NCI-H2081 treated with DMSO at 0.1 percent for 48 hours (cell line): ENCODE data around the gene TSEN15.

ENCODE experiments used
- DNase-seq: peaks from one replicate; lab custom pipeline; 2025; lab: John Stamatoyannopoulos, UW

The TSEN15 gene

DNA sequence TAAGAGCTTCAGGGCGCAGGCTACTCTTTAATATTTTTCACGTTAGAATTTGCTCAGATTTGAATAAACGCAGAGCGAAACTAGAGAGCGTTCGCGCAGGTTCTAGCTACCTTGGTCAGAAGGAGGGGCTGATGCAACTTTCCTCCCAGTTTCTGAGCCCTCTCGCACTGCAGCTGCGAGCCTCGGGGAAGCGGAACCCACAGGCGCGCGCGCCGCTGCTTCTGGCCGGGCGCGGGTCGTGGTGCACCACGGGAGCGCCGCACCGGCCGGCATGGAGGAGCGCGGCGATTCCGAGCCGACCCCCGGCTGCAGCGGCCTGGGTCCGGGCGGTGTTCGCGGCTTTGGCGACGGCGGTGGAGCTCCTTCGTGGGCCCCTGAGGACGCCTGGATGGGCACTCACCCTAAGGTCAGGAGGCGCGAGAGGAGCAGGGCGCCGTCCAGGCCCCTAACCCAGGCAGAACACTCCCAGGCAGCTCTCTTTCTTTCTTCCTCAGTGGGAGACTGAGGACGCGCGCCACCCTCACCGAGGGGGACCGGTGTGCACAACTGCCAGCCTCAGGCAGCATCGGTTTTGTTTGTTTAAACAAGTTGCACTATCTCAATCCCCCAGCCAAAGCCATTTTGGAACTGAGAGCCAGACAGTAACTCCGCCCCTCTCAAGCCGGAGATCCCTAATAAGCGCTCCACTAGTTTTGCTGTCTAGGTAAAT is at the start of gene TSEN15:
Gene TSEN15 (plus strand): TSS at position 246 of the 709 bp plus-strand sequence. CDS start 26 bp downstream, at position 272.
- DNase-seq: peak; percentile 50

DNA sequence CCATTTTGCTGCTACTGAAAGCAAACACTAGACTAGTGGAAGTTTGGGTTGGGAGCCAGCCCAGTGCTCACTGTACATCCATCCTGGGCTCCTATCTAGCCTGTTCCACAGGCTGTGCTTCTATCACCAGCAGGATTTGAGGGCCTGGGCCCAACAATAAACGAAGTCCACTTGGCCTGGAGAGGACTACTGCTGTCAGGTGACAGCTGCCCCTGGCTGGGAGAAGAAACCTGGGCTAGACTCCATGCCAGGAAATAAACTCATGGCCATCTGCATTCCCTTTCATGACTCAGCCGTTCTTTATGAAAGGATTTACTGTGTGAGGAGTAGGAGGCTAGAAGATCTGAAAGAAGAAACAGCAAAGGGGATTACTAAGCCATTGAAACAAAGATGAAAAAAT is 49.5 kb upstream of the TSEN15 start:
- no peak for DNase-seq

DNA sequence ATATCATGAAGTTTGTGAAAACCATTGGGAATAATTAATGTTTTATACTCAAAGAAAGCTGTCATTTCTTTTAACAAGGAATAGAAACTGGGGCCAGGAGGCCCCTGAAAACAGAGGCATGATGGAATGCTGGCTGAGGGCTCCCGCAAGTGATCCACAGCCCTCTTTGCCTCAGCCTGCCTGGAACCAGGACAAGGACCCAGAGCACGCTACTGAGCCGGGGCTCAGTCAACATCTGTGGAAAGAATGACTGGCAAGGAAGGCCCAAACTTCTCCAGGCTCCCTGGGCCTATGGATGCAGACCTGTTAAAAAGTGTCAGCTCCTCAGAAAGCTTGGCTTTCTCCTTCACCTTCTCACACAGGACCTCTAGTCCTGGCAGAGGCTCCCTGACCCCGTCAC is 46.6 kb upstream of the TSEN15 start:
- DNase-seq: no peak

DNA sequence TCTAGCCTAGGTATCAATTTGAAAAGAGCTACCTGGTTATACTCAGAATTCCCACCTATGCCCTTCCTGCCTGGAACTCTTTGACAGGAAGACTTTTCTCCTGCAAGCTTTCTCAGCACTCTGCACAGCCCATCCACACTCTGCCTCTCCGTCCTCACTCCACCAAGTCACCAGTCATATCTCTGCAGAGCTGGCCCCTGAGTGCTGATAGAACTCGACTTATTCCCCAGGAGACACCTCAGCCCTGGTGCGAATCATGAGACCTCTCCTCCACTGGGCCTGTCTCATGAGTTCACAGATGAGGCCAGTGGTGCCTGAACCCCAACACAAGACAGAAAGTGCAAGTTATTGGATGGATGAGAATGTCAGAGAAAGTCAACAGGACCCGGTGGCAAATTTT is 46.0 kb upstream of the TSEN15 start:
- DNase-seq: no peak

DNA sequence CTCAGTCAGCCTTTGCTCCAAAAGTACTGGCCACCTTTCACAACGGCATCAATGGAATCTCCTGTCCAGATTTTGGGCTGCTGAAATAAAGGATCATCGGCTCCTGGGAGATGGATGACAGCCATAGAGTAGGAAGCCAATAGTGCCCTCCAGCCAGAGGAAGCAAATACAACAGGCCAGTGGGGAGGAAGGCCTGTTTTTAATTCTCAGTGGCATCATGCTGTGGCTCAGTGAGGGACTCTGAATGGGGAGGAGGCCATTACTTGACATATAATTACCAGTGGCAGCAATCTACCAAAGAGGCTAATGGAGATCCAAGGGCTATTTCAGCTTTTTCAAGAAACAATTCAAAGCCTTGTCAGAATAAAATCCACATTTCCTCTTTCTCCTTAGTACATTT is 40.7 kb upstream of the TSEN15 start:
- no peak for DNase-seq

DNA sequence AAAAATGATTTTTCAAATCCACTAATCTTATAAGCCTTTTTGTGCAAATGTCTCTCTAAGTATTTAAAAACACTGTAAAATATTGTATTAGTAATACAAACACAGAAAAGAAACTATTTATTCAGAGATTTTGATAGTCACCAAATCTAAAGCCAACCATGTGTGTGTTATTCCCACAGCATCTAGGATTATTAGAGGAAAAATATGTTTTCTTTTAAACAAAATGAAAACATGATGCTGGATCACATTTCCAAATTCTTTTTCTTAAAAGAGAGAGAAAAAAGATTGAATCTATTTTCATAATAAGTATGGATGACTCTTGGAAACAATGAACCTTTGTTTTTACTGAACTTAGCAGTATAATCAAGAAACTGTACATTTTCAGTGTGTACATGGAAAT is 39.3 kb upstream of the TSEN15 start:
- no peak for DNase-seq

DNA sequence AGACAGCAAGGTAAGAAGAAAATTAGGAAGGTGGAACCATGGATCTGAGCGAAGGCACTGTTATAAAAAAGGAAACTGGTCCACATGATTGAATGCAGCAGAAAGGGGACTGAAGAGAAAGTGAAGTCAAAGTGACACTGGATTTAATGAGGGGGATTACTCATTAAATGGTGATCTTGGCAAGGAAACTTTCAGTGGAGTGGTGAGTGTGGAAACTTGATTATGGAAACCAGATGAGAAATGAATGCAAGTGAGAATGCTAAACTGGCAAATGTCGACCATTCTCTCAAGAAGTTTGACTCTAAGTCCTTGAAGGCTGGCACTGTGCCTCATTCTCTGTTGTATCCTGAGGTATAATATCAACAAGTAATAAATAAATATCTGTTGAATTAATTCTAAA is 37.3 kb upstream of the TSEN15 start:
- no peak for DNase-seq

DNA sequence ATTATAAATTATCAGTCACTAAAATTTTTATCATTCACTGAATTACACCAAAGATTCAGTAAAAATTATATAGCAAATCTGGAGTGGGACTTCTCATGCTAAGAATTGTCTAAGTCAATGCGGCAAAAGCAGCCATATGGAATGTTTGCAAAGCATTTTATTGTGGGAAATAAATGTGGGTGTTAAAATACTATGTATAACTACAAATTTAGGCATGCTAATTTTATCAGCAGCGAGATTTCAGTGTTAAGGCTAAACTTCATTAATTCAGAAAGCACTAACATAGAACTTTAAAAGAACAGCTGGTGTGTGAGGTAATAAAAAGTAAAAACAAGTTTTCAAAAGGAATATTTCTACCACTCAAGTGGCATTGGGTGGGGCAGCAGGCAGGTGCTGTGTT is 35.4 kb upstream of the TSEN15 start:
- DNase-seq: no peak

DNA sequence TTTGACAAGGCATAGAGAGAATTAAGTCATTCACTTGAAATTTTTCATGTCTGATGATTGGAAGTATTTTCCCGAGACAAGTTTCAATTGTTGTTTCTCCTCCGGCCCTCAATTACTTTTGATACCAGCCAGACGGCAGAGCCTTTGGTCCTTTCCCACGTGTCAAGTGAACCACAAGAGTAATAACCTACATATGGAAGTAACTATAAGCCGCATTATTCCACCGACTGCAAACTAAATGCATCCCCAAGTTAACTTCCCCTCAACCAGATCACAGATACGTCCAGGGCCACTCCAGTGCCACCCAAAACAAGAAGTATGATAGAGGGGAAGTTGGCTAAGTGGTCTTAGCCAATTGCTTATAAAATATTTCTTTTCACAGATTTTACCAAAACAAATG is 34.2 kb upstream of the TSEN15 start:
- DNase-seq: no peak

DNA sequence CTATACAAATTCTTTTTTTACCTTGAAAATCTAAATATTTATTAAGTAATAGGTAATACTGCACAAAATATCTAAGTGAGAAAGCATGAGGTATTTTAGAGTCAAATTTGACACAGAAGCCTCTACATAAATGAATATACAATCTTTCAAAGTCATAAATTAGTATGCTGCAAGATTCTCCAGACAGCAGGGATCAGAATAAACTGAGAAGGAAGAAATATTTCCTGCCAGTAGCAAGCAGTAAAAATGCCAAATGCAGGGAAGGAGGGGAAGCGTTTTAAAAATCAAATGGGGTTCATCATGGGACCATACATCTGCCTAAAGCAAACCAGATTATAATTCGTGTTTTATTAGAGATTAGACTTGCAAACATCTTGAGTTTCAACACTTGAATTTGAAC is 32.9 kb upstream of the TSEN15 start:
- no peak for DNase-seq

DNA sequence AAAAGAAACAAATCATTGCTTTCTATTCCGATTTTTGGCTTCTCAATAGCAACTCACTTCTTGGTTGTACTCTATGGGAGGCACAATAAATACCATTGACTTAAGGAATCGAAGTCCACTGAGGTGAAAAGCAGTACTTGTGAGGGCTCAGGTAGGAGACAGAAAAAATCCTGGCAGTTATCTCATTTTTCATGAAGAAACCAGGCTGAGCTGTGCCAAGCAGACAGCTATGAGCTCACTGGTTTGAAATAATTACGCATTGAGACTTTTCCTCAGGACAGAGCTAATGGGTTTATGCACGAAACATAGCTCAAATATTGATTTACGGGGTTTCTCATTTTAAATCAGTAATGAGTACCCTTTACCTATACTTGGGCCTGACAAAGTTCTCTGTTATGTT is 32.5 kb upstream of the TSEN15 start:
- no peak for DNase-seq

DNA sequence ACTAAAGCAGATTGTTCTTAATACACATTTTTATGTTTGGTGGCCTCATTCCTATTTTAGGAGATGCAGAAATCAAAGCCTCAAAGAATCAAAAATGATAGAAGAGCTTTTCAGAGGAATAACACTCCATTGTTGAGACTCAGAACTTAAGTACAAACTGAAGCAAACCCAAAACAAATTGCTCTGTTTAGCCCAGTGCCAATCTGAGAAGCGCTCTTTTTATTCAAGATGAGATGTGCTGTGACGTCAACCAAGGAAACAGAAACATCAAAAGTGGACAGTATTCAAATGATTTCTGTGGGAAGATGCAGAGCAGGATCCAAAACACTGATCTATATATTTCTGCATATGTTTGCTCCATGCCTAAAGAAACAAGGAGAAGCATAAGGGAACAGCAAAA is 32.0 kb upstream of the TSEN15 start:
- DNase-seq: no peak

DNA sequence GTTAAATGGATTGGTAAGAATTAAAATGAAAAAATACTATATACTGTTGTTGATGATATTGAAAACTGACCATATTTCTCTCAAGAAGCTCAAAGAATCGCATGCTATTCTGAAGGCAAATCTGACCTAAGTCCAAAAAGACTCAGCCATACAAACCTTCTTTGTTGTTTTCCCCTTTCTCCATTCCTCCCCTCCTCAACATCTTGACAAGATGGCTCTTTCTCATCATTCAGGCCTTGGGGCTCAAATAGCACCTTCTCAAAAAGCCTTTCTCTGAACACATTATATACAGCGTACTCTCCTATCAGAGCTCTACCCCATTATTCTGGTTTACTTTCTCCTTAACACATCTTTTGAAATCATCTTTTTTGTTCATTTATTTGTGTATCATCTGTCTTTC is 31.2 kb upstream of the TSEN15 start:
- no peak for DNase-seq

DNA sequence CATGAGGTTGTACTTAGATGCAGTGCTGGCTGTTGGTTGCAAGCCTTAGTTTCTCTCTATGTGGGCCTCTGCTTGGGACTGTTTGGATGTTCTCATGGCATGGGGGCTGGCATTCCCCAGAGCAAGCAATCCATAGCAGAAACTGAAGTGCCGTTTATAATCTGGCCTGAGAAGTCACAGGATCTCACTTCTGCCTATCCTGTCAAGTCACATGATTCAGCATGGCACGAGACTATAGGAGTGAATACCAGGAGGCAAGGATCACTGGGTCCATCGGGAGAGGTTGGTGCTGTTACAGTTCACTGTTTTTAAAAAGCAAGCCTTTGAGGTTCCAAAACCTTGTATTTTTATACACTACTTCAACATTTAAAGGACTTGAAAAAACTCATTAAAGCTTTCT is 30.7 kb upstream of the TSEN15 start:
- no peak for DNase-seq

DNA sequence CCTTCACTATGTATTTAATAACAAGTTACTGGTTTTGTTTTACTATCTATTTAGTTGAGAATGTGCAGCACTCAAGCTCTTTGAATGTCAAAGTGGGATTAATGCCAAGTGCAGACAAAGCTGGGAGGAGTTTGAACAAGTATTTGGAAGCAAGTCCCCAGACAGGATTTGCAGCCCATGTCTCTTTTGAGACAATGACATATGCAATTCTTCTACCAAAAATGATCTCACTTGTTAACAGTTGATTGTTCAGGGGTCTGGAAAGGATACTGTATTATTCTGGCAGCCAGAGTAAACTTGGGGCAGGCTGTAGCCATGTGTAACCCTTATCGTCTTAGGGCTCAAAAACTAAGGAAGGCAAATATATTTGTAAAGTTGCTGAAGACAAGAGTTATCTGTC is 29.8 kb upstream of the TSEN15 start:
- DNase-seq: no peak

DNA sequence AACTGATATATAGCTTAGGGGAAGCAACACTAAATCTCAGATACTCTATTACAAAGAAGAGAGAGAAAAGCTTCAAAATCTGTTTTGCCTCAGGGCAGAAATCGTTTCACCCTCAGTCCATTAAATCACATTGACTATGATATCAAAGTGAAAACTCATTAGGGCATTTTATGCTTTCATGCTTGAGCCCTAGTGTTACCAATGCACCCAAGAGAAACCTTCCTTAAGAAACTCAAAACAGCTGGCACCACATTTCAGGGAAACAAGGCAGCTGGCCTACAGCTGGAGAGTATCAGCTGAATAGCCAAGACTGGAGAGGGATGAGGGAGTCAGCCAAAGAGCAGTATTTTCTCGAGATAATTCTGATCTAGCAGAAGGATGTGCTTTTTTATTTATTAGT is 28.9 kb upstream of the TSEN15 start:
- no peak for DNase-seq

DNA sequence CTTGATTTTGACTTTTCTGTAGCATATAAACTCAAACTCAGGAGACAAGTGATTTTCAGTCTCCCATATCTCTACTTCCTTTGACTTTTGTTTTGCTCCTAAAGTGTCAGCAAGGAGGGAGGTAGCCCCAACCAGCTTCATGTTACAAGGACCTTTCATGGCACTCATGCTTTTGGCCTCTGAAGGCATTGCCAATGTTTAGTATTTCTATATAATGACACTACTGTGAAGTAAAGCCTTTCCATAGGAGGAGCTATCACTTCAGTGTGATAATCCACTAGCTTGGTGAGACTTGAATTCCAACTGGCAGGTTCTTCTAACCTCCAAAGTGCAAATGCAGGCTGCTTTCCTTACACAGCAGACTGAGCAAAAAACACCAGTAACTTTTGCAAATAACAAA is 28.4 kb upstream of the TSEN15 start:
- no peak for DNase-seq

DNA sequence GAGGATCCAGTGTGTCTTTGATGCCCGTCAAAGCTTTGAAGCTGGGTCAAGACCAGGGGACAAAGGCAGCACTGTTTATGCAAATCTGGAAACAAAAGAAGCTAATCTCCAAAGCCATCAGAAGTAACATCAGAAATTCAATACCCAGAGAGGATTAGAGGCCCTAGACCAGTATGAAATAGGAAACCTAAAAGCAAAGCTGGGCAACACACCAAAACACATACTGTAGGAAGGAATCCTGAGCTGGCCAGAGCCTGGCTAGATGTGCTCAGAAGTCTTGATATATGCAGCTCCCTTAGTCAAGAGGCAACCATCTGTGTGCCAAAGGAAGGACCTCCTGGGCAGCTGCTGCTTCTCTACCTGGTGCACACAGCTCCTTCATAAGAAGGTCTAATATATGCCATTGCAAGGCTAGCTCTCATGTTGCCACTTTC is 26.3 kb upstream of the TSEN15 start:
- no peak for DNase-seq

DNA sequence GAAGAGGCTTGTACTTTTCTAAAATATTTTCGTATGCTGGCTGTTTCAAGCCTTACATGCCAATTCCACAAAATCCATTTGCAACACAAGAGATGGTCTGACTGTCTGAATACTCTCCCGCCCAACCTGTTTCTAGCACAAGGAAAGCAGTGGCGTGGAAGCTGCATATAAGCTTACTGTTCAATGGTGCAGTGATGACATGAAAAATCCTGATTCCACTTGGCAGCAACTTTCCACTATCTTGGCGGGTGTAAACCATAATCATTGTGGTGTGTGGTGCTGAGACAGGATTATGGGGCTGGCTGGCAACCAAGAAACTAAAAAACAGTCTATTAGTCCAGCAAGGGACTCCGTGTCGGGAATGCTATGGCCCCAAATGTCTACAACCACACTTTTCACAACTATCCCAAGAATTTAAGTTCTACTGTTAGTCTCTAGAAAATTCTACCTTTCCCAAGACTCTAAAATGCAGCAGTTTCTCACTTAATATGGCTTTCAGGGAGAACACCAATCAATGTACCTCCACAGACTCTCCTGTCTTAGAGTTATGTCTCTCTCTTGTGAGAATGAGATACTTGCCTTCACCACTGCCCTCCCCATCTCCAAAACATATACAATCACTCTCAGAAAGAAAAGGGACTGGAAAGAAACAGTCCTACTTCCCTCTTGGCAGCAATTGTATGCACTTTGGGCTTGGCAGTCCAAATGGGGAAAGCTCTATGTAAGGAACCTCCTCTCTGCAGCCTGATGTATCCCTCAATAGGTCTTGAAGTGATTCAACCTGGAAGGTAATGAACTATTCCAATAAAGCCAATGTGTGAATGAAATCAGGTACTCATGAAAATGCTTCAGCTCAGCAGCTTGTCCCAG is 23.5 kb upstream of the TSEN15 start:
- DNase-seq: no peak

DNA sequence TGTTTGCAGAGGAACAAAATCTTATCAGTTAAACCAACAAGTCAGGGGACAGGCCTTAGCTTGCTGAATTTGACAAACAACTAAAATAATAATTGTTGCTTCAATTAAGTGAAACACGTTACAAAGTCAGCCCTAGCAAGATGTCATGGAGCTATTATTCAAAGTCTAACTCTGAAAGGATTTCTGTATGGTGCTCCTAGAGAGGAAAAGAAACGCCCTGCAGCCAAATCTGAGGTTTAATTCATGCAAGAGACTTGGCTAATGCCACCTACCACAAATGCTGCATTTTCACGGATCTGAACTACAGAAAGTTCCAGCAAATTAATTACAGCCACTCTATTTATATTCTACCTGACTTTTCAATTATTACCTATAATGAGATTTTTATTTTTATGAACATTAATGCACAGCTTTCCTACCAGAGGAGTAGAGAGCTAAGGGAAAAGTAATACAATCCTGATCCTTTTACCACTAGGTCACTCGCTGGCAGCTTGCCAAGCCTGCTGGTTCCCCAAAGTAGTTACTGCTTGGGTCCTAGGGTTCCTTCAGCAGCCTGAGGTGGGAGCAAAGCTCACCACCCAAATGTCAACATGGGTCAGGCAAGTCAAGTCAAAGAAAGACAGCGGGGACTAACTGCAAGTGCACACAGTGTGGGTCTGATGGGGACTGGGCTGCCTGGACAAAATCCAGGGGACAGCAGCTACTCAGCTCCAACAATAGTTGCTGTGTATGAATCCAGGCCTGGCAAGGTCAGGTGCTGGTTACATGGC is 22.5 kb upstream of the TSEN15 start:
- no peak for DNase-seq

DNA sequence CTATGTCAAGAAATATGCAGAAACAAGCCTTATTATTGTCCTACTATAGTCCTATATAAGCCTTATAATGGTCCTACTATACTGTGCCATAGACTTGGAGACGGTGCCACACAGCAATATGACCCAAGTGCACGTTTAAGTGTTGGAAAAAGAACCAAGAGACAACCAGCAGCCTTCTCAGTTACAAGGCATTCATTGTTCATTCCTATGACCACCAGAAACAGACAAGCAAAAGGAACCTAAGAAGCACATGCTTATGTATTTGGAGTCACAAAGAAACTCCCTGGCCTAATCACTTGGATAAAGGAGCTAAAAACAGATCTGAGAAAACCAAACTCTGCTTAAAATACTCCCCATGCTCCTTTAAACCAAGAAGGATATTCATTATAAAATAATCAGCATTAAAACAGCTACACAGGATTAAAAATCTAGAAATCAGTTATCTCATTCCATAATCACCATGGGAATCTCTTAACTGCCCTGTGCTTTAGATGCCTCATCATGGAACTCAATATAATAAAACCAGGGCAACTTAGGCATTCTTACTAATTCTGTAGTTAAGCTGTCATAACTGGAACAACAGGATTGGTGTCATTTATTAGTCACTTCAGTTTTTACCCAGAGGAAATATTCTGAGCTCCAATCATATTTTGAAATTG is 21.0 kb upstream of the TSEN15 start:
- no peak for DNase-seq

DNA sequence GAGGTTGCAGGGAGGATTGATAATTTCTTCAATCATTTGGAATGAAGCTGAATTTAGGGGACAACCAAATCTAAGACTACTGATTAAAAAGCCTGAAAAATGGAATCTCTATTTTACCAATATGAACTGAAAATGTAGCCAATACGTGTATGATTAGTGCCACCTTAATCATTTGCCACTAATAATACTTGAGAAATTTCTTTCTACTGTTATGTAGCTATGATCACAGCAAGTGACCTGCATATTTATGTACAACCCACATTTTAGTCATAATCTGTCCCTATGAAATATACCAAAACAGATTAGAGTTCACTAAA is 20.5 kb upstream of the TSEN15 start:
- no peak for DNase-seq
